NCI-H774 (cell line): ENCODE results near the gene ARHGEF19.
"Not testable (repeated sequence)": the region's sequence is repeated elsewhere in the genome, so short reads cannot be mapped to it uniquely, and the experiment has no call there.

Experiments
- DNase-seq: peaks from one replicate; lab custom pipeline; 2025; lab: John Stamatoyannopoulos, UW

The ARHGEF19 gene

GRCh38 chr1:16180291-16180824 is 32.1 kb downstream of the ARHGEF19 start:
- DNase-seq: no peak

GRCh38 chr1:16178596-16179497 is 33.6 kb downstream of the ARHGEF19 start:
- no peak for DNase-seq

GRCh38 chr1:16177306-16177705 is 35.1 kb downstream of the ARHGEF19 start:
- DNase-seq: no peak

- DNase-seq: no peak
Observed at GRCh38 chr1:16176653-16177052, 35.8 kb downstream of the ARHGEF19 start.

- no peak for DNase-seq
Observed at GRCh38 chr1:16175610-16176553, 36.6 kb downstream of the ARHGEF19 start.

- DNase-seq: no peak
Observed at GRCh38 chr1:16174886-16175598, 37.4 kb downstream of the ARHGEF19 start.

GRCh38 chr1:16174261-16174868 is 38.1 kb downstream of the ARHGEF19 start:
- no peak for DNase-seq

GRCh38 chr1:16173447-16174260 is 38.8 kb downstream of the ARHGEF19 start:
- DNase-seq: no peak

GRCh38 chr1:16172964-16173446 is 39.4 kb downstream of the ARHGEF19 start:
- DNase-seq: no peak

GRCh38 chr1:16172218-16172830 is 40.1 kb downstream of the ARHGEF19 start:
- no peak for DNase-seq

GRCh38 chr1:16171314-16172151 is 40.9 kb downstream of the ARHGEF19 start:
- no peak for DNase-seq

- DNase-seq: no peak
Observed at GRCh38 chr1:16170283-16170673, 42.2 kb downstream of the ARHGEF19 start.

- no peak for DNase-seq
Observed at GRCh38 chr1:16168622-16169360, 43.7 kb downstream of the ARHGEF19 start.

- not testable (repeated sequence) for DNase-seq
Observed at GRCh38 chr1:16168144-16168495, 44.3 kb downstream of the ARHGEF19 start.

GRCh38 chr1:16167331-16168143 is 44.9 kb downstream of the ARHGEF19 start:
- no peak for DNase-seq

GRCh38 chr1:16166117-16166516 is 46.3 kb downstream of the ARHGEF19 start:
- DNase-seq: no peak

GRCh38 chr1:16165548-16165947 is 46.9 kb downstream of the ARHGEF19 start:
- DNase-seq: no peak

- DNase-seq: no peak
Observed at GRCh38 chr1:16165073-16165364, 47.4 kb downstream of the ARHGEF19 start.
